Esophagus squamous epithelium (tissue), 5 donors: Measurements from ENCODE around the gene TNFSF11. TPM values are rescaled to one million over a fixed set of nuclear protein-coding genes. Genes with fewer than 3 reads are reported as not detected.

Experiments used
- DNase-seq: peaks from one replicate; lab custom pipeline; 2025; lab: John Stamatoyannopoulos, UW
- H3K27ac ChIP-seq, 4 donors: fragments of 200-600 bp; sonication (generic); one replicate each; pipeline ENCODE4 v1.5.1; 2016 to 2019; ENCODE audit warnings: mild to moderate bottlenecking in 1 of 4
- H3K27me3 ChIP-seq, 4 donors: fragments of 200-600 bp; sonication (generic); 1 replicate in 3 of 4; 2 replicates in 1 of 4; pipeline versions ENCODE4 v1.5.1 to v1.6.0; 2017 to 2021; ENCODE audit warnings: antibody characterized with exemption in 1 of 4
- H3K36me3 ChIP-seq, 3 donors: fragments of 200-600 bp; sonication (generic); one replicate each; pipeline ENCODE4 v1.5.1; 2016 to 2019
- H3K4me1 ChIP-seq, 3 donors: fragments of 200-600 bp; sonication (generic); one replicate each; pipeline ENCODE4 v1.5.1; 2017 to 2019
- H3K4me3 ChIP-seq, 4 donors: fragments of 200-600 bp; sonication (generic); 1 replicate in 3 of 4; 2 replicates in 1 of 4; pipeline ENCODE4 v1.5.1; 2016 to 2019; ENCODE audit warnings: mild to moderate bottlenecking in 2 of 4, moderate library complexity in 1 of 4
- H3K9me3 ChIP-seq, 3 donors: fragments of 200-600 bp; sonication (generic); one replicate each; pipeline ENCODE4 v1.5.1; 2016 to 2019
- CTCF ChIP-seq, 6 experiments: fragments of 450-650 bp in 4 of 6; fragments of 200-600 bp in 2 of 6; sonication (generic) in 2 of 6; IDR thresholded peaks; one replicate each; pipeline ENCODE4 v1.5.1; 2016 to 2019; ENCODE audit warnings: antibody characterized with exemption in 6 of 6, mild to moderate bottlenecking in 4 of 6, moderate library complexity in 4 of 6
- POLR2A ChIP-seq, 4 donors: fragments of 450-650 bp; IDR thresholded peaks; one replicate each; pipeline ENCODE4 v1.6.1; 2017; ENCODE audit warnings: antibody characterized with exemption in 4 of 4, mild to moderate bottlenecking in 4 of 4, moderate library complexity in 3 of 4
- WGBS, 2 donors: methylation state at CpG; one replicate each; pipeline ENCODE4 v1.1.5; 2018; 5-methylcytosine and 5-hydroxymethylcytosine counted together
- intact Hi-C: fragments of 100-400 bp; cut with DNase I; formaldehyde crosslinking; loops from one replicate; pipeline ENCODE4 v1.15.0; 2022
- total RNA-seq, 4 donors: library from RNA; depleted of rRNA; stranded (reverse); fragments of >200 nt; gene quantifications; one replicate each; pipeline ENCODE4 v1.1.0, GENCODE V29; 2016
- donor health status: DM: yes; HTN: yes; CAD: no.

Gene TNFSF11
- total RNA-seq = under 1 TPM in 2 of 4 donors, not detected in 2; 0.18 to 0.45 TPM

DNA sequence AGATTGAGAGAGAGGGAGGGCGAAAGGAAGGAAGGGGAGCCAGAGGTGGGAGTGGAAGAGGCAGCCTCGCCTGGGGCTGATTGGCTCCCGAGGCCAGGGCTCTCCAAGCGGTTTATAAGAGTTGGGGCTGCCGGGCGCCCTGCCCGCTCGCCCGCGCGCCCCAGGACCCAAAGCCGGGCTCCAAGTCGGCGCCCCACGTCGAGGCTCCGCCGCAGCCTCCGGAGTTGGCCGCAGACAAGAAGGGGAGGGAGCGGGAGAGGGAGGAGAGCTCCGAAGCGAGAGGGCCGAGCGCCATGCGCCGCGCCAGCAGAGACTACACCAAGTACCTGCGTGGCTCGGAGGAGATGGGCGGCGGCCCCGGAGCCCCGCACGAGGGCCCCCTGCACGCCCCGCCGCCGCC is at the start of gene TNFSF11:
Gene TNFSF11 (plus strand): TSS at position 142 of the 400 bp plus-strand sequence. CDS start 152 bp downstream, at position 294.
- Histone ChIP-seq H3K27me3 (peaks cover 0 to 82% (median 8%) of the 10 kb centered on the region in 4 donors), H3K27ac (no peak within 1 kb of the TSS), H3K36me3 (no peaks in the 10 kb centered on the region), H3K9me3 (no peaks in the 10 kb centered on the region), H3K4me3 (peak within 1 kb of the TSS; percentile 19 to 61 (median 38)), H3K4me1 (peaks cover 3 to 17% (median 8%) of the 10 kb centered on the region in 3 donors)
- intact Hi-C loops = no loop called here
- TF ChIP-seq CTCF (IDR thresholded peaks at IDR 0.05) (no peak), POLR2A (IDR thresholded peaks at IDR 0.05) (no peak)
- WGBS, 2 donors = 7 to 44% methylated on average over 6 to 7 of the region's 39 CpGs
- no peak for DNase-seq

DNA sequence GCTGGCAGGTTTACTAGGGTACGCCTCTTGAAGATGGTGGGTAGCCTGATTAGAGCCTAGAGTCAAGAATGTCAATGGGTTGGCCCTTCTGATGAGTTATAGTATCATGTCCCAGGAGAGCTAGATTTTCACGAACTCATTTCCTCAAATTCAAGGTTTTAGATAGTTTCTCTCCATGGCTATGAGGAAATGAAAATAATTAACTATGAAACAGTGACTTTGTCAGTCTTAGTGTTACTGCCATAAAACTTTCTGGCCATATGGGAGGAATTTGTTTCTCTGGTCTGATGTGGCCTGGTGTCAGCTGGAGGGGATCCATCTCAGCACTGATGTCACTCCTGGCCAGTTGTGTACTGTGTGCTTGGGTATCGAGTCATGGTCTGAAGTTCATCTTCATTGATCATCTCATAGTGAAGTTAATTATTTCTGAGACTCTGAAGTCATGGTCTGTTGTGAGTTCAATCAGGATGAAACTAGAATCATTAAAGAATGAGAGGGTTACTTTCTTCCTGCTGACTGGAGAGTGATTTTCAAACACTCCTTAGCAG is 49.4 kb upstream of the TNFSF11 start:
- Histone ChIP-seq H3K27me3 (no peaks in the 10 kb centered on the region), H3K36me3 (no peaks in the 10 kb centered on the region), H3K4me1 (no peaks in the 10 kb centered on the region), H3K27ac (no peak overlapping the region), H3K9me3 (no peaks in the 10 kb centered on the region), H3K4me3 (no peak overlapping the region)
- intact Hi-C loops = no loop called here
- no peak for TF ChIP-seq CTCF (IDR thresholded peaks at IDR 0.05)
- no peak for TF ChIP-seq POLR2A (IDR thresholded peaks at IDR 0.05)
- DNase-seq = no peak
- WGBS, 2 donors = 68 to 72% methylated on average over 3 of the region's 3 CpGs

DNA sequence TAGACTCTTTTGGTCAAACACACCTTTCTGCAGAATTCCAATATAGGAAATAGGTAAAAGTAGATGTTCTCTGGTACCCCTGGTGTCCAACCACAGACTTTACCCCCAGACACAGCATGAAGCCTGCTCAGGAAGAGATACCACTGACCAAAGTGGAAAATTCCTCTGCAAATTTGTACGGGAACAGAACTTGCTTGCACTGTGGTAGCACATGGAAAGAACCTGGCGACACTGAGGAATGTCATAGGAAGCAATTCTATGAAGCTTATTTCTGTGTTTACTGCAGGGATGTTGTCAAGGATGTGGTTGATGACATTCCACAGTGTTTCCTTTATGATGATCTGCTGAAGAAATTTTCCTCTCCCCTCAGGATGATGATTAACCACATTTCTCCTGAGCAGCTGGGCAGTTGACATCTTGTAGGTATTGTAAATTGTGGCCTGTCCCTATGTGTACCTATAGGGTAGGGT is 48.9 kb upstream of the TNFSF11 start:
- intact Hi-C loops = no loop called here
- H3K9me3 ChIP-seq = no peaks in the 10 kb centered on the region
- no peak for TF ChIP-seq POLR2A (IDR thresholded peaks at IDR 0.05)
- no peak for TF ChIP-seq CTCF (IDR thresholded peaks at IDR 0.05)
- H3K4me3 ChIP-seq = no peak overlapping the region
- no peaks in the 10 kb centered on the region for H3K36me3 ChIP-seq
- no peaks in the 10 kb centered on the region for H3K4me1 ChIP-seq
- WGBS, 2 donors = 70 to 74% methylated on average over 2 of the region's 2 CpGs
- DNase-seq = no peak
- no peaks in the 10 kb centered on the region for H3K27me3 ChIP-seq
- H3K27ac ChIP-seq = no peak overlapping the region

DNA sequence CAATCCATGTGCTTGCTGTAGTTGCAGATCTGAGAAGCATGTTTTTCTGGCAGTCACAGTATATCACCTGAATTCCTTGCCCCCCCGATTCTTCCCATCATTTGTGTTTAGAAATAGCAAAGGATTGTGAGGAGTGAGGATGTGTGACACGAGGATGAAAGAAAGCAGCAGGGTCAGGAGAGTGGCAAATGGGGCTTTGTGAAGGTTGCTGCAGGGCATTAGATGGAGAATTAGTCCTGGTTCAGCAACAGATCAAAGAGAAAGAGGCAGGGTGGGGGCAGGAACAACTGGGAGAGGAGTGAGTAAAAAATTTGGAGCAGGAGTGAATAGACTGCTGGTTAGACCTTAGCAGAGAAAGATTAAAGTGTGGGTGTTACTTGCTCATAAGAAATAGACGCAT is 47.7 kb upstream of the TNFSF11 start:
- no peak for TF ChIP-seq CTCF (IDR thresholded peaks at IDR 0.05)
- TF ChIP-seq POLR2A (IDR thresholded peaks at IDR 0.05) = no peak
- no peak overlapping the region for H3K27ac ChIP-seq
- no peaks in the 10 kb centered on the region for H3K9me3 ChIP-seq
- no peaks in the 10 kb centered on the region for H3K27me3 ChIP-seq
- WGBS, 2 donors = 58% methylated on average over 3 of the region's 3 CpGs
- intact Hi-C loops = no loop called here
- no peaks in the 10 kb centered on the region for H3K4me1 ChIP-seq
- H3K36me3 ChIP-seq = no peaks in the 10 kb centered on the region
- no peak for DNase-seq
- no peak overlapping the region for H3K4me3 ChIP-seq

GRCh38 chr13:42526804-42527203 is 47.1 kb upstream of the TNFSF11 start:
- TF ChIP-seq CTCF (IDR thresholded peaks at IDR 0.05) = no peak
- TF ChIP-seq POLR2A (IDR thresholded peaks at IDR 0.05) = no peak
- 40 to 41% methylated on average over 3 of the region's 3 CpGs for WGBS, 2 donors
- no peaks in the 10 kb centered on the region for H3K36me3 ChIP-seq
- no peak overlapping the region for H3K4me3 ChIP-seq
- H3K27me3 ChIP-seq = no peaks in the 10 kb centered on the region
- no peaks in the 10 kb centered on the region for H3K4me1 ChIP-seq
- H3K27ac ChIP-seq = no peak overlapping the region
- intact Hi-C loops = no loop called here
- DNase-seq = no peak
- H3K9me3 ChIP-seq = no peaks in the 10 kb centered on the region
